MCF 10A (cell line): ENCODE results near the gene PPP2R2C. TPM values are rescaled to one million over a fixed set of nuclear protein-coding genes. Genes with fewer than 3 reads are reported as not detected.

Experiments used
- BruUV-seq: library from RNA; stranded (reverse); fragments of 400-500 nt; replicated peaks from 2 replicates; lab custom pipeline; 2021; lab: Mats Ljungman, UMichigan
- CTCF ChIA-PET: fragments of 300-600 bp; sonication (Branson Sonifier 250); formaldehyde crosslinking; extraction: SDS; loops from one replicate; lab custom pipeline; 2021; ENCODE audit warnings: antibody characterized with exemption, inconsistent platforms; lab: Yijun Ruan, JAX
- POLR2A ChIA-PET: fragments of 300-600, 350-650 bp; sonication (Branson Sonifier 250); formaldehyde crosslinking; extraction: SDS; loops from one replicate; lab custom pipeline; 2020; ENCODE audit warnings: antibody characterized with exemption, inconsistent platforms; lab: Yijun Ruan, JAX
- DNase-seq: peaks from one replicate; pipeline ENCODE4 v3.0.0-alpha.2; 2018; ENCODE audit not compliant: unreplicated experiment
- H3K27ac Mint-ChIP-seq: one replicate; pipeline ENCODE4 v1.8.0; 2022; ENCODE audit warnings: mild to moderate bottlenecking, low read depth, mixed read lengths; ENCODE audit not compliant: unreplicated experiment
- H3K27me3 Mint-ChIP-seq: one replicate; pipeline ENCODE4 v1.8.0; 2022; ENCODE audit warnings: mixed read lengths; ENCODE audit not compliant: insufficient read depth, unreplicated experiment
- H3K36me3 Mint-ChIP-seq: one replicate; pipeline ENCODE4 v1.8.0; 2022; ENCODE audit warnings: mild to moderate bottlenecking, moderate library complexity, mixed read lengths; ENCODE audit not compliant: insufficient read depth, unreplicated experiment
- H3K4me1 Mint-ChIP-seq: one replicate; pipeline ENCODE4 v1.8.0; 2022; ENCODE audit warnings: mixed read lengths; ENCODE audit not compliant: insufficient read depth, unreplicated experiment
- H3K4me3 Mint-ChIP-seq: one replicate; pipeline ENCODE4 v1.8.0; 2022; ENCODE audit warnings: mild to moderate bottlenecking, moderate library complexity, mixed read lengths; ENCODE audit not compliant: unreplicated experiment
- H3K9me3 Mint-ChIP-seq: one replicate; pipeline ENCODE4 v1.8.0; 2022; ENCODE audit warnings: mixed read lengths; ENCODE audit not compliant: unreplicated experiment
- CTCF ChIP-seq: fragments of 200-600 bp; IDR thresholded peaks from one replicate; pipeline ENCODE4 v1.8.0; 2022; ENCODE audit warnings: antibody characterized with exemption, mild to moderate bottlenecking; ENCODE audit not compliant: unreplicated experiment
- intact Hi-C: fragments of 100-400 bp; cut with micrococcal nuclease; formaldehyde crosslinking; loops from 2 replicates; pipeline ENCODE4 v1.14.1; 2022
- total RNA-seq: library from RNA; stranded (reverse); gene quantifications from 2 replicates; pipeline ENCODE4 v1.2.3, GENCODE V29; 2022

PPP2R2C gene
- total RNA-seq, 1 experiment from 2014 or later = 3.6 TPM

- intact Hi-C loops = no loop called here
- TF ChIP-seq CTCF = no peak
- CTCF ChIA-PET = interaction anchor here (0.6 to 20.3 kb wide), 4 partner anchors 10 to 71 kb away, joined by 3 to 522 read pairs (median 13); no protein-coding TSS in a partner anchor
- Mint-ChIP-seq H3K4me3 (no peak overlapping the region), H3K9me3 (no peaks in the 10 kb centered on the region), H3K36me3 (no peaks in the 10 kb centered on the region), H3K27me3 (peaks cover 10% of the 10 kb centered on the region), H3K4me1 (no peaks in the 10 kb centered on the region), H3K27ac (no peak overlapping the region)
- BruUV-seq = no TSS peak
- POLR2A ChIA-PET = no interaction called here
- DNase-seq = no peak
These were observed 151.1 kb downstream of the PPP2R2C start for GRCh38 chr4:6321361-6321760.

GRCh38 chr4:6320663-6321062 lies 151.8 kb downstream of the PPP2R2C start:
- POLR2A ChIA-PET = no interaction called here
- BruUV-seq = no TSS peak
- H3K4me3 Mint-ChIP-seq = no peak overlapping the region
- no peak for TF ChIP-seq CTCF
- intact Hi-C loops = no loop called here
- H3K27ac Mint-ChIP-seq = no peak overlapping the region
- no peak for DNase-seq
- H3K4me1 Mint-ChIP-seq = no peaks in the 10 kb centered on the region
- no peaks in the 10 kb centered on the region for H3K36me3 Mint-ChIP-seq
- no peaks in the 10 kb centered on the region for H3K9me3 Mint-ChIP-seq
- CTCF ChIA-PET = interaction anchor here (3.0 to 20.3 kb wide), 2 partner anchors 11 to 70 kb away, joined by 21 to 522 read pairs; no protein-coding TSS in a partner anchor
- H3K27me3 Mint-ChIP-seq = peaks cover 10% of the 10 kb centered on the region

GRCh38 chr4:6319530-6320150 lies 152.8 kb downstream of the PPP2R2C start:
- BruUV-seq = no TSS peak
- no peak for DNase-seq
- Mint-ChIP-seq H3K9me3 (no peaks in the 10 kb centered on the region), H3K4me1 (no peaks in the 10 kb centered on the region), H3K27ac (no peak overlapping the region), H3K36me3 (no peaks in the 10 kb centered on the region), H3K27me3 (peaks cover 10% of the 10 kb centered on the region), H3K4me3 (no peak overlapping the region)
- CTCF ChIA-PET = interaction anchor here (0.7 to 20.3 kb wide), 4 partner anchors 8 to 581 kb away, joined by 3 to 522 read pairs (median 13); no protein-coding TSS in a partner anchor
- POLR2A ChIA-PET = no interaction called here
- no peak for TF ChIP-seq CTCF
- intact Hi-C loops = no loop called here

- Mint-ChIP-seq H3K27me3 (peaks cover 10% of the 10 kb centered on the region), H3K4me1 (no peaks in the 10 kb centered on the region), H3K27ac (no peak overlapping the region), H3K36me3 (no peaks in the 10 kb centered on the region), H3K4me3 (no peak overlapping the region), H3K9me3 (no peaks in the 10 kb centered on the region)
- ChIA-PET CTCF (interaction anchor here (1.6 to 20.3 kb wide), 2 partner anchors 9 to 68 kb away, joined by 5 to 522 read pairs; no protein-coding TSS in a partner anchor), POLR2A (no interaction called here)
- no peak for TF ChIP-seq CTCF
- DNase-seq = no peak
- intact Hi-C loops = no loop called here
- no TSS peak for BruUV-seq
These were observed 154.2 kb downstream of the PPP2R2C start for GRCh38 chr4:6318206-6318605.
